ENCODE measurements around the gene OR2D2. TPM values are rescaled to one million over a fixed set of nuclear protein-coding genes. Genes with fewer than 3 reads are reported as not detected.

Gene OR2D2, protein sequence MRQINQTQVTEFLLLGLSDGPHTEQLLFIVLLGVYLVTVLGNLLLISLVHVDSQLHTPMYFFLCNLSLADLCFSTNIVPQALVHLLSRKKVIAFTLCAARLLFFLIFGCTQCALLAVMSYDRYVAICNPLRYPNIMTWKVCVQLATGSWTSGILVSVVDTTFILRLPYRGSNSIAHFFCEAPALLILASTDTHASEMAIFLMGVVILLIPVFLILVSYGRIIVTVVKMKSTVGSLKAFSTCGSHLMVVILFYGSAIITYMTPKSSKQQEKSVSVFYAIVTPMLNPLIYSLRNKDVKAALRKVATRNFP
- not detected in 2 replicates for polyA plus RNA-seq (2013)

DNA sequence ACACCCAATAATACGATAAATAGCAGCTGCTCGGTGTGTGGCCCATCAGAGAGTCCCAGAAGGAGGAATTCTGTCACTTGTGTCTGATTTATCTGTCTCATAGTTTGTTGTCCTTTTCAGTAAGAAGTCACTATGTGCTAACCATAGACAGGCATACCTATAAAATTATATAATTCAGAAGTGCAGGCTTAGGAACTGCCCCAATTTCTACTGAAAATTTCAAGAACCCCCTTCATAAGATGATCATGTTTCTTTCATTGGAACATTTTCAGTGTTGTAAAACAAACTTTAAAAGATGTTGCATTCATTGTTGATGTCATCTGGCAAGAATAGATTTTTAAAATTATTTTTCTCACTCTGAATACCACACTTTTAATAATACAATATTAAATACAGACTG, at the start of gene OR2D2:
TSS of gene OR2D2 (minus strand) at position 101 of the 400 bp plus-strand sequence. CDS start at position 101, 0 bp downstream.
- H3K9me3 ChIP-seq (ENCODE audit: insufficient read depth, low read depth, low read length), result no peaks in the 10 kb centered on the region
- H3K18ac ChIP-seq (ENCODE audit: low read length), result no peak within 1 kb of the TSS
- no peak within 1 kb of the TSS for H3K23ac ChIP-seq (ENCODE audit: low read length)
- H3K79me2 ChIP-seq (ENCODE audit: control insufficient read depth, insufficient read depth, low read length, poor library complexity), result no peaks in the 10 kb centered on the region
- no peak within 1 kb of the TSS for H2AK5ac ChIP-seq (ENCODE audit: low read length)
- H2BK120ac ChIP-seq (ENCODE audit: insufficient read depth, low read length, poor library complexity), result no peak within 1 kb of the TSS
- no peak within 1 kb of the TSS for H2BK12ac ChIP-seq (ENCODE audit: low read length)
- no peaks in the 10 kb centered on the region for H3K4me1 ChIP-seq (ENCODE audit: control insufficient read depth in 1 of 2, insufficient read depth in 2 of 2, low read length in 2 of 2)
- H3K36me3 ChIP-seq (ENCODE audit: control insufficient read depth in 1 of 2, insufficient read depth in 2 of 2, low read length in 2 of 2), result no peaks in the 10 kb centered on the region
- no peak within 1 kb of the TSS for H3K4me3 ChIP-seq (ENCODE audit: low read depth, low read length)
- no peak within 1 kb of the TSS for H2AFZ ChIP-seq (ENCODE audit: insufficient read depth, low read length, poor library complexity)
- no peak within 1 kb of the TSS for H3K4me2 ChIP-seq (ENCODE audit: low read length)
- WGBS (ENCODE audit: extremely low coverage, insufficient coverage, insufficient read length), result no CpG with 5 or more reads among the region's 2 CpGs
- H3K79me1 ChIP-seq (ENCODE audit: low read length), result no peaks in the 10 kb centered on the region
- H4K91ac ChIP-seq (ENCODE audit: low read depth, low read length), result no peak within 1 kb of the TSS
- DNase-seq, result no peak
- no peaks in the 10 kb centered on the region for H3K27me3 ChIP-seq (ENCODE audit: insufficient read depth, low read length)
- H3K4ac ChIP-seq (ENCODE audit: low read depth, low read length), result no peak within 1 kb of the TSS
- H2BK5ac ChIP-seq (ENCODE audit: low read depth, low read length, poor library complexity), result no peak within 1 kb of the TSS
- H4K12ac ChIP-seq (ENCODE audit: low read depth, low read length), result no peak within 1 kb of the TSS
- no peak within 1 kb of the TSS for H4K8ac ChIP-seq (ENCODE audit: low read depth, low read length)
- no peak within 1 kb of the TSS for H3K27ac ChIP-seq (ENCODE audit: low read depth, low read length)
- no peak within 1 kb of the TSS for H3K14ac ChIP-seq (ENCODE audit: low read length)
- H3K9ac ChIP-seq (ENCODE audit: low read length), result no peak within 1 kb of the TSS

- H4K8ac ChIP-seq (ENCODE audit: low read depth, low read length), result no peak overlapping the region
- no peaks in the 10 kb centered on the region for H3K27me3 ChIP-seq (ENCODE audit: insufficient read depth, low read length)
- H2BK12ac ChIP-seq (ENCODE audit: low read length), result no peak overlapping the region
- H3K36me3 ChIP-seq (ENCODE audit: control insufficient read depth in 1 of 2, insufficient read depth in 2 of 2, low read length in 2 of 2), result peaks cover 0 to 1% of the 10 kb centered on the region in 2 experiments
- no peaks in the 10 kb centered on the region for H3K79me1 ChIP-seq (ENCODE audit: low read length)
- no peak overlapping the region for H2BK120ac ChIP-seq (ENCODE audit: insufficient read depth, low read length, poor library complexity)
- H3K27ac ChIP-seq (ENCODE audit: low read depth, low read length), result no peak overlapping the region
- H4K91ac ChIP-seq (ENCODE audit: low read depth, low read length), result no peak overlapping the region
- no peak overlapping the region for H3K23ac ChIP-seq (ENCODE audit: low read length)
- H3K4me1 ChIP-seq (ENCODE audit: control insufficient read depth in 1 of 2, insufficient read depth in 2 of 2, low read length in 2 of 2), result no peaks in the 10 kb centered on the region
- no peaks in the 10 kb centered on the region for H3K79me2 ChIP-seq (ENCODE audit: control insufficient read depth, insufficient read depth, low read length, poor library complexity)
- H3K4me3 ChIP-seq (ENCODE audit: low read depth, low read length), result no peak overlapping the region
- H3K9ac ChIP-seq (ENCODE audit: low read length), result no peak overlapping the region
- no peak overlapping the region for H3K4ac ChIP-seq (ENCODE audit: low read depth, low read length)
- no peak overlapping the region for H2AFZ ChIP-seq (ENCODE audit: insufficient read depth, low read length, poor library complexity)
- no peak overlapping the region for H4K12ac ChIP-seq (ENCODE audit: low read depth, low read length)
- no peak for DNase-seq
- no peak overlapping the region for H3K14ac ChIP-seq (ENCODE audit: low read length)
- no peak overlapping the region for H3K4me2 ChIP-seq (ENCODE audit: low read length)
- no peak overlapping the region for H2AK5ac ChIP-seq (ENCODE audit: low read length)
- no peak overlapping the region for H3K18ac ChIP-seq (ENCODE audit: low read length)
- no peaks in the 10 kb centered on the region for H3K9me3 ChIP-seq (ENCODE audit: insufficient read depth, low read depth, low read length)
- H2BK5ac ChIP-seq (ENCODE audit: low read depth, low read length, poor library complexity), result no peak overlapping the region
Measured at GRCh38 chr11:6941970-6942369, 49.7 kb upstream of the OR2D2 start.

GRCh38 chr11:6932145-6932544, 39.8 kb upstream of the OR2D2 start:
- no peak overlapping the region for H2AK5ac ChIP-seq (ENCODE audit: low read length)
- no peak overlapping the region for H4K91ac ChIP-seq (ENCODE audit: low read depth, low read length)
- DNase-seq, result no peak
- H2AFZ ChIP-seq (ENCODE audit: insufficient read depth, low read length, poor library complexity), result no peak overlapping the region
- no peak overlapping the region for H3K14ac ChIP-seq (ENCODE audit: low read length)
- no peaks in the 10 kb centered on the region for H3K79me2 ChIP-seq (ENCODE audit: control insufficient read depth, insufficient read depth, low read length, poor library complexity)
- H3K4me3 ChIP-seq (ENCODE audit: low read depth, low read length), result no peak overlapping the region
- no peak overlapping the region for H2BK120ac ChIP-seq (ENCODE audit: insufficient read depth, low read length, poor library complexity)
- no peaks in the 10 kb centered on the region for H3K79me1 ChIP-seq (ENCODE audit: low read length)
- H4K12ac ChIP-seq (ENCODE audit: low read depth, low read length), result peak overlapping the region; percentile 54
- H3K9ac ChIP-seq (ENCODE audit: low read length), result no peak overlapping the region
- H3K18ac ChIP-seq (ENCODE audit: low read length), result no peak overlapping the region
- WGBS (ENCODE audit: extremely low coverage, insufficient coverage, insufficient read length), result no CpG with 5 or more reads among the region's 7 CpGs
- H3K23ac ChIP-seq (ENCODE audit: low read length), result no peak overlapping the region
- peak overlapping the region; percentile 65 for H3K27ac ChIP-seq (ENCODE audit: low read depth, low read length)
- H3K9me3 ChIP-seq (ENCODE audit: insufficient read depth, low read depth, low read length), result no peaks in the 10 kb centered on the region
- H3K4me1 ChIP-seq (ENCODE audit: control insufficient read depth in 1 of 2, insufficient read depth in 2 of 2, low read length in 2 of 2), result peaks cover 2 to 12% of the 10 kb centered on the region in 2 experiments
- no peak overlapping the region for H3K4ac ChIP-seq (ENCODE audit: low read depth, low read length)
- no peaks in the 10 kb centered on the region for H3K27me3 ChIP-seq (ENCODE audit: insufficient read depth, low read length)
- no peaks in the 10 kb centered on the region for H3K36me3 ChIP-seq (ENCODE audit: control insufficient read depth in 1 of 2, insufficient read depth in 2 of 2, low read length in 2 of 2)
- no peak overlapping the region for H4K8ac ChIP-seq (ENCODE audit: low read depth, low read length)
- no peak overlapping the region for H3K4me2 ChIP-seq (ENCODE audit: low read length)
- H2BK12ac ChIP-seq (ENCODE audit: low read length), result no peak overlapping the region
- peak overlapping the region; percentile 13 for H2BK5ac ChIP-seq (ENCODE audit: low read depth, low read length, poor library complexity)

DNA sequence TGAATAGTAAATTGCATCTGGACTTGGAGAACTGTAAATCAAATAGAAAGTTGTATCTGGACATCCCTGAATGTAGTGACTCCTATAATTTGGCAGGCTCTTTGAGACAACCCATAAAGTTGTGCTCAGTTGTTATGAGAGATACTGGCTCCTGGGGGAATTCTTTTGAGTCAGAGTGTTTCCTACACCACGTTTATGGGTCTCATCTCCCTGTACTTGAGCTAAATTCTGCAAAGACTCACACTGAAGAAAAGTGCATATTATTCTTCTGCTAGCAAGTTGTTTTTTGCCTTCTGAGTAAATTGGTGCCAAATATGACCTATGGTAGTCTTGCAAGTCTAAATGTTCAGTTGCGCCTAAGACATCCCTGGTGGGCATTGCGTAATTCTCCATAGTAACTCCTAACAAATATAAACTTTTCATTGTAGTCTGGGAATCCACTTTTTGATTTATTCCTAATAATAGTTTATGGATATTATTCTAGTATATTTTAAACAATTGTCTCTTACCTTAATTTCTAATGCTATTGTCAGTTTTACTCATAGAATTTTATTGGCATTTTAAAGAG, 38.9 kb upstream of the OR2D2 start:
- Histone ChIP-seq H3K4me3 (ENCODE audit: low read depth, low read length) (no peak overlapping the region), H3K18ac (ENCODE audit: low read length) (no peak overlapping the region), H2BK120ac (ENCODE audit: insufficient read depth, low read length, poor library complexity) (no peak overlapping the region), H3K23ac (ENCODE audit: low read length) (no peak overlapping the region), H3K4ac (ENCODE audit: low read depth, low read length) (no peak overlapping the region), H2AK5ac (ENCODE audit: low read length) (no peak overlapping the region), H3K9me3 (ENCODE audit: insufficient read depth, low read depth, low read length) (no peaks in the 10 kb centered on the region), H3K9ac (ENCODE audit: low read length) (no peak overlapping the region), H4K12ac (ENCODE audit: low read depth, low read length) (no peak overlapping the region), H3K79me1 (ENCODE audit: low read length) (peaks cover 3% of the 10 kb centered on the region), H2AFZ (ENCODE audit: insufficient read depth, low read length, poor library complexity) (no peak overlapping the region), H3K4me2 (ENCODE audit: low read length) (no peak overlapping the region), H3K27ac (ENCODE audit: low read depth, low read length) (no peak overlapping the region), H3K4me1 (ENCODE audit: control insufficient read depth in 1 of 2, insufficient read depth in 2 of 2, low read length in 2 of 2) (peaks cover 2 to 12% of the 10 kb centered on the region in 2 experiments), H3K79me2 (ENCODE audit: control insufficient read depth, insufficient read depth, low read length, poor library complexity) (peaks cover 3% of the 10 kb centered on the region), H4K91ac (ENCODE audit: low read depth, low read length) (no peak overlapping the region), H3K36me3 (ENCODE audit: control insufficient read depth in 1 of 2, insufficient read depth in 2 of 2, low read length in 2 of 2) (no peaks in the 10 kb centered on the region), H4K8ac (ENCODE audit: low read depth, low read length) (no peak overlapping the region), H3K14ac (ENCODE audit: low read length) (no peak overlapping the region), H3K27me3 (ENCODE audit: insufficient read depth, low read length) (no peaks in the 10 kb centered on the region), H2BK12ac (ENCODE audit: low read length) (no peak overlapping the region), H2BK5ac (ENCODE audit: low read depth, low read length, poor library complexity) (no peak overlapping the region)
- DNase-seq, result no peak
- WGBS (ENCODE audit: extremely low coverage, insufficient coverage, insufficient read length), result no CpG with 5 or more reads among the region's 3 CpGs

All from trophoblast cell (in vitro differentiated cells and primary cell).